Esophagus squamous epithelium (tissue), 5 donors: ENCODE data around the gene TMTC2. TPM values are rescaled to one million over a fixed set of nuclear protein-coding genes. Genes with fewer than 3 reads are reported as not detected.

Experiments
- DNase-seq: peaks from one replicate; lab custom pipeline; 2025; lab: John Stamatoyannopoulos, UW
- H3K27ac ChIP-seq, 4 donors: fragments of 200-600 bp; sonication (generic); one replicate each; pipeline ENCODE4 v1.5.1; 2016 to 2019; ENCODE audit warnings: mild to moderate bottlenecking in 1 of 4
- H3K27me3 ChIP-seq, 4 donors: fragments of 200-600 bp; sonication (generic); 1 replicate in 3 of 4; 2 replicates in 1 of 4; pipeline versions ENCODE4 v1.5.1 to v1.6.0; 2017 to 2021; ENCODE audit warnings: antibody characterized with exemption in 1 of 4
- H3K36me3 ChIP-seq, 3 donors: fragments of 200-600 bp; sonication (generic); one replicate each; pipeline ENCODE4 v1.5.1; 2016 to 2019
- H3K4me1 ChIP-seq, 3 donors: fragments of 200-600 bp; sonication (generic); one replicate each; pipeline ENCODE4 v1.5.1; 2017 to 2019
- H3K4me3 ChIP-seq, 4 donors: fragments of 200-600 bp; sonication (generic); 1 replicate in 3 of 4; 2 replicates in 1 of 4; pipeline ENCODE4 v1.5.1; 2016 to 2019; ENCODE audit warnings: mild to moderate bottlenecking in 2 of 4, moderate library complexity in 1 of 4
- H3K9me3 ChIP-seq, 3 donors: fragments of 200-600 bp; sonication (generic); one replicate each; pipeline ENCODE4 v1.5.1; 2016 to 2019
- CTCF ChIP-seq, 6 experiments: fragments of 450-650 bp in 4 of 6; fragments of 200-600 bp in 2 of 6; sonication (generic) in 2 of 6; IDR thresholded peaks; one replicate each; pipeline ENCODE4 v1.5.1; 2016 to 2019; ENCODE audit warnings: antibody characterized with exemption in 6 of 6, mild to moderate bottlenecking in 4 of 6, moderate library complexity in 4 of 6
- POLR2A ChIP-seq, 4 donors: fragments of 450-650 bp; IDR thresholded peaks; one replicate each; pipeline ENCODE4 v1.6.1; 2017; ENCODE audit warnings: antibody characterized with exemption in 4 of 4, mild to moderate bottlenecking in 4 of 4, moderate library complexity in 3 of 4
- WGBS, 2 donors: methylation state at CpG; one replicate each; pipeline ENCODE4 v1.1.5; 2018; 5-methylcytosine and 5-hydroxymethylcytosine counted together
- intact Hi-C: fragments of 100-400 bp; cut with DNase I; formaldehyde crosslinking; loops from one replicate; pipeline ENCODE4 v1.15.0; 2022
- total RNA-seq, 4 donors: library from RNA; depleted of rRNA; stranded (reverse); fragments of >200 nt; gene quantifications; one replicate each; pipeline ENCODE4 v1.1.0, GENCODE V29; 2016
- donor health status: DM: yes; HTN: yes; CAD: no.

The TMTC2 gene
- total RNA-seq, 4 donors from 2014 or later = 18.3 to 27.0 (median 21.8) TPM

GRCh38 chr12:82963956-82964355 is 277.2 kb downstream of the TMTC2 start:
- no peaks in the 10 kb centered on the region for H3K27me3 ChIP-seq
- no peak overlapping the region for H3K4me3 ChIP-seq
- H3K9me3 ChIP-seq = no peaks in the 10 kb centered on the region
- TF ChIP-seq CTCF (IDR thresholded peaks at IDR 0.05) (no peak), POLR2A (IDR thresholded peaks at IDR 0.05) (no peak)
- intact Hi-C loops = no loop called here
- DNase-seq = no peak
- peaks cover 0 to 27% (median 0%) of the 10 kb centered on the region in 3 donors for H3K36me3 ChIP-seq
- H3K4me1 ChIP-seq = peaks cover 0 to under 1% (median 0%) of the 10 kb centered on the region in 3 donors
- WGBS, 2 donors = 65 to 68% methylated on average over 3 of the region's 3 CpGs
- no peak overlapping the region for H3K27ac ChIP-seq

- Histone ChIP-seq H3K4me1 (no peaks in the 10 kb centered on the region), H3K27ac (no peak overlapping the region), H3K4me3 (no peak overlapping the region), H3K36me3 (peaks cover 0 to 31% (median 0%) of the 10 kb centered on the region in 3 donors), H3K9me3 (no peaks in the 10 kb centered on the region), H3K27me3 (no peaks in the 10 kb centered on the region)
- 54 to 63% methylated on average over 3 of the region's 3 CpGs for WGBS, 2 donors
- TF ChIP-seq CTCF (IDR thresholded peaks at IDR 0.05) (no peak), POLR2A (IDR thresholded peaks at IDR 0.05) (no peak)
- no peak for DNase-seq
- intact Hi-C loops = no loop called here
Measured at GRCh38 chr12:82964446-82964845, 277.7 kb downstream of the TMTC2 start.

GRCh38 chr12:82966001-82966559 is 279.4 kb downstream of the TMTC2 start:
- Histone ChIP-seq H3K4me1 (no peaks in the 10 kb centered on the region), H3K4me3 (no peak overlapping the region), H3K27ac (no peak overlapping the region), H3K36me3 (peaks cover 0 to 40% (median 0%) of the 10 kb centered on the region in 3 donors), H3K27me3 (no peaks in the 10 kb centered on the region), H3K9me3 (no peaks in the 10 kb centered on the region)
- WGBS, 2 donors = 63 to 70% methylated on average over 2 of the region's 2 CpGs
- no peak for DNase-seq
- intact Hi-C loops = no loop called here
- TF ChIP-seq CTCF (IDR thresholded peaks at IDR 0.05) (no peak), POLR2A (IDR thresholded peaks at IDR 0.05) (no peak)

- 88 to 90% methylated on average over 3 of the region's 3 CpGs for WGBS, 2 donors
- H3K27ac ChIP-seq = no peak overlapping the region
- intact Hi-C loops = no loop called here
- no peaks in the 10 kb centered on the region for H3K9me3 ChIP-seq
- no peak overlapping the region for H3K4me3 ChIP-seq
- no peaks in the 10 kb centered on the region for H3K4me1 ChIP-seq
- DNase-seq = no peak
- H3K27me3 ChIP-seq = no peaks in the 10 kb centered on the region
- peaks cover 0 to 40% (median 0%) of the 10 kb centered on the region in 3 donors for H3K36me3 ChIP-seq
- TF ChIP-seq POLR2A (IDR thresholded peaks at IDR 0.05) (no peak), CTCF (IDR thresholded peaks at IDR 0.05) (no peak)
Measured at GRCh38 chr12:82968631-82969367, 282.1 kb downstream of the TMTC2 start.

- intact Hi-C loops = no loop called here
- H3K4me3 ChIP-seq = no peak overlapping the region
- WGBS, 2 donors = 97 to 100% methylated on average over 3 of the region's 3 CpGs
- H3K4me1 ChIP-seq = no peaks in the 10 kb centered on the region
- H3K27me3 ChIP-seq = no peaks in the 10 kb centered on the region
- no peak overlapping the region for H3K27ac ChIP-seq
- H3K9me3 ChIP-seq = no peaks in the 10 kb centered on the region
- DNase-seq = no peak
- TF ChIP-seq CTCF (IDR thresholded peaks at IDR 0.05) (no peak), POLR2A (IDR thresholded peaks at IDR 0.05) (no peak)
- H3K36me3 ChIP-seq = peaks cover 0 to 40% (median 0%) of the 10 kb centered on the region in 3 donors
Measured at GRCh38 chr12:82970614-82971013, 283.9 kb downstream of the TMTC2 start.
